Liver (tissue), 9 donors: ENCODE results near the gene ACBD3. TPM values are rescaled to one million over a fixed set of nuclear protein-coding genes. Genes with fewer than 3 reads are reported as not detected.

Source experiments
- DNase-seq: peaks from one replicate; pipeline ENCODE4 v3.0.0-alpha.2; 2017; ENCODE audit warnings: low spot score
- H3K27ac ChIP-seq, 2 donors: one replicate each; pipeline ENCODE4 v1.7.0; 2013; ENCODE audit warnings: inconsistent platforms in 2 of 2, low read length in 2 of 2, control low read depth in 1 of 2, low read depth in 1 of 2, mild to moderate bottlenecking in 1 of 2
- H3K27me3 ChIP-seq, 4 donors: one replicate each; pipeline versions ENCODE4 v1.6.1 to v1.7.0; 2013; ENCODE audit warnings: low read length in 3 of 4, inconsistent platforms in 1 of 4, mild to moderate bottlenecking in 1 of 4, moderate library complexity in 1 of 4; ENCODE audit not compliant: control insufficient read depth in 4 of 4, insufficient read depth in 4 of 4
- H3K36me3 ChIP-seq, 4 donors: one replicate each; pipeline versions ENCODE4 v1.6.1 to v1.7.0; 2013; ENCODE audit warnings: low read length in 3 of 4, mild to moderate bottlenecking in 3 of 4, low read depth in 1 of 4, moderate library complexity in 1 of 4; ENCODE audit not compliant: control insufficient read depth in 4 of 4, insufficient read depth in 3 of 4
- H3K4me1 ChIP-seq, 4 donors: one replicate each; pipeline versions ENCODE4 v1.6.1 to v1.7.0; 2013; ENCODE audit warnings: low read length in 3 of 4, mild to moderate bottlenecking in 3 of 4, moderate library complexity in 1 of 4; ENCODE audit not compliant: control insufficient read depth in 4 of 4, insufficient read depth in 4 of 4
- H3K4me3 ChIP-seq, 3 donors: one replicate each; pipeline versions ENCODE4 v1.6.1 to v1.7.0; 2013; ENCODE audit warnings: low read length in 3 of 3, control low read depth in 1 of 3, low read depth in 1 of 3, mild to moderate bottlenecking in 1 of 3
- H3K9ac ChIP-seq, 2 donors: one replicate each; pipeline ENCODE4 v1.7.0; 2013; ENCODE audit warnings: low read length in 2 of 2, mild to moderate bottlenecking in 2 of 2, moderate library complexity in 2 of 2, control low read depth in 1 of 2, low read depth in 1 of 2
- H3K9me3 ChIP-seq, 4 donors: one replicate each; pipeline versions ENCODE4 v1.6.1 to v1.7.0; 2013; ENCODE audit warnings: low read length in 3 of 4; ENCODE audit not compliant: control insufficient read depth in 4 of 4
- ATF3 ChIP-seq: IDR thresholded peaks from 2 replicates; pipeline ENCODE4 v1.6.1; 2016; ENCODE audit warnings: antibody characterized with exemption
- CTCF ChIP-seq: fragments of 150-350 bp; IDR thresholded peaks from 2 replicates; pipeline ENCODE4 v1.5.1; 2017; ENCODE audit warnings: improper control_type of control experiment, low read depth, low read length; ENCODE audit not compliant: missing input control
- EGR1 ChIP-seq, 2 donors: IDR thresholded peaks; 2 replicates each; pipeline ENCODE4 v1.6.1; 2016 to 2018; ENCODE audit warnings: antibody characterized with exemption in 2 of 2, low read depth in 2 of 2
- FOXA2 ChIP-seq: IDR thresholded peaks from 2 replicates; pipeline ENCODE4 v1.6.1; 2016; ENCODE audit warnings: antibody characterized with exemption
- GABPA ChIP-seq, 2 donors: IDR thresholded peaks in 1 of 2; conservative IDR thresholded peaks in 1 of 2; 2 replicates each; pipeline ENCODE4 v1.6.1; 2016; ENCODE audit warnings: antibody characterized with exemption in 2 of 2, mild to moderate bottlenecking in 1 of 2, moderate library complexity in 1 of 2
- HNF4A ChIP-seq, 2 donors: conservative IDR thresholded peaks; 2 replicates each; pipeline ENCODE4 v1.6.1; 2016; ENCODE audit warnings: antibody characterized with exemption in 2 of 2, mild to moderate bottlenecking in 2 of 2
- HNF4G ChIP-seq: IDR thresholded peaks from 2 replicates; pipeline ENCODE4 v1.6.1; 2016; ENCODE audit warnings: antibody characterized with exemption
- JUND ChIP-seq, 2 donors: IDR thresholded peaks; 2 replicates each; pipeline ENCODE4 v1.6.1; 2016; ENCODE audit warnings: antibody characterized with exemption in 2 of 2
- MAX ChIP-seq: IDR thresholded peaks from 2 replicates; pipeline ENCODE4 v1.6.1; 2016; ENCODE audit warnings: antibody characterized with exemption
- NR2F2 ChIP-seq: IDR thresholded peaks from 2 replicates; pipeline ENCODE4 v1.6.1; 2016; ENCODE audit warnings: antibody characterized with exemption
- RAD21 ChIP-seq, 2 donors: IDR thresholded peaks; 2 replicates each; pipeline ENCODE4 v1.6.1; 2016; ENCODE audit warnings: antibody characterized with exemption in 2 of 2, mild to moderate bottlenecking in 2 of 2
- REST ChIP-seq: IDR thresholded peaks from 2 replicates; pipeline ENCODE4 v1.6.1; 2016; ENCODE audit warnings: antibody characterized with exemption, mild to moderate bottlenecking
- RXRA ChIP-seq, 2 donors: IDR thresholded peaks; 2 replicates each; pipeline ENCODE4 v1.6.1; 2017 to 2018; ENCODE audit warnings: antibody characterized with exemption in 2 of 2, mild to moderate bottlenecking in 1 of 2
- SP1 ChIP-seq: IDR thresholded peaks from 2 replicates; pipeline ENCODE4 v1.6.1; 2018; ENCODE audit warnings: antibody characterized with exemption, mild to moderate bottlenecking
- TAF1 ChIP-seq: conservative IDR thresholded peaks from 2 replicates; pipeline ENCODE4 v1.6.1; 2016; ENCODE audit warnings: antibody characterized with exemption, mild to moderate bottlenecking
- YY1 ChIP-seq: IDR thresholded peaks from 2 replicates; pipeline ENCODE4 v1.6.1; 2016; ENCODE audit warnings: antibody characterized with exemption, mild to moderate bottlenecking
- ZBTB33 ChIP-seq: IDR thresholded peaks from 2 replicates; pipeline ENCODE4 v1.6.1; 2016; ENCODE audit warnings: antibody characterized with exemption
- WGBS: extraction: QIAGEN DNeasy Blood & Tissue Kit; methylation state at CpG from one replicate; pipeline ENCODE4 v1.1.7; 2013; 5-methylcytosine and 5-hydroxymethylcytosine counted together
- polyA plus RNA-seq, 2 donors: library from polyadenylated mRNA; stranded (reverse) in 1 of 2; unstranded in 1 of 2; fragments of 200-250 nt in 1 of 2; fragments of >200 nt in 1 of 2; fragmentation: Nextera tagmentation in 1 of 2; extraction: Ambion mirVana in 1 of 2; gene quantifications; one replicate each; pipeline versions ENCODE4 v1.2.1 to v1.2.3, GENCODE V29; 2013 to 2015
- total RNA-seq, 2 donors: library from RNA; depleted of rRNA; stranded (reverse); fragments of >200 nt; gene quantifications; one replicate each; pipeline ENCODE4 v1.2.3, GENCODE V29; 2014
- donor health status: healthy.
- donor health status: healthy.
- donor health status: healthy.
- donor health status: healthy.
- donor health status: healthy.

The ACBD3 gene
- total and polyA plus RNA-seq, 4 donors: 9.0 to 26.9 (median 14.1) TPM

- no peak overlapping the region for H3K9ac ChIP-seq
- no peaks in the 10 kb centered on the region for H3K9me3 ChIP-seq
- no peak for DNase-seq
- H3K27ac ChIP-seq: no peak overlapping the region
- no peaks in the 10 kb centered on the region for H3K4me1 ChIP-seq
- peaks cover 0 to 1% (median 0%) of the 10 kb centered on the region in 4 donors for H3K36me3 ChIP-seq
- H3K27me3 ChIP-seq: no peaks in the 10 kb centered on the region
- WGBS: 92% methylated on average over 6 of the region's 6 CpGs
- no peak overlapping the region for H3K4me3 ChIP-seq
- TF ChIP-seq YY1: no peak
- TF ChIP-seq HNF4A (conservative IDR thresholded peaks at IDR 0.05): no peak
- no peak for TF ChIP-seq NR2F2
- no peak for TF ChIP-seq SP1
- TF ChIP-seq RXRA (IDR thresholded peaks at IDR 0.05): no peak
- no peak for TF ChIP-seq GABPA (IDR thresholded peaks at IDR 0.05 in 1 of 2, conservative IDR thresholded peaks at IDR 0.05 in 1 of 2)
- TF ChIP-seq FOXA2: no peak
- TF ChIP-seq JUND (IDR thresholded peaks at IDR 0.05): no peak
- no peak for TF ChIP-seq ATF3
Observed at GRCh38 chr1:226233293-226233692, 46.8 kb upstream of the ACBD3 start.

GRCh38 chr1:226226601-226227000 is 40.1 kb upstream of the ACBD3 start:
- no peak overlapping the region for H3K9ac ChIP-seq
- no peak overlapping the region for H3K4me3 ChIP-seq
- H3K9me3 ChIP-seq: no peaks in the 10 kb centered on the region
- no peaks in the 10 kb centered on the region for H3K36me3 ChIP-seq
- DNase-seq: no peak
- no peak overlapping the region for H3K27ac ChIP-seq
- peaks cover 0 to 7% (median 0%) of the 10 kb centered on the region in 4 donors for H3K27me3 ChIP-seq
- TF ChIP-seq RAD21 (IDR thresholded peaks at IDR 0.05): no peak
- no peak for TF ChIP-seq ZBTB33
- TF ChIP-seq GABPA (IDR thresholded peaks at IDR 0.05 in 1 of 2, conservative IDR thresholded peaks at IDR 0.05 in 1 of 2): no peak
- no peak for TF ChIP-seq CTCF
- TF ChIP-seq HNF4G: no peak
- TF ChIP-seq EGR1 (IDR thresholded peaks at IDR 0.05; ENCODE audit: low read depth in 2 of 2): no peak
- TF ChIP-seq ATF3: no peak
- TF ChIP-seq NR2F2: no peak
- TF ChIP-seq FOXA2: no peak
- TF ChIP-seq REST: no peak
- no peak for TF ChIP-seq HNF4A (conservative IDR thresholded peaks at IDR 0.05)
- no peak for TF ChIP-seq TAF1
- TF ChIP-seq MAX: no peak
- no peak for TF ChIP-seq SP1
- peaks cover 0 to 8% (median 3%) of the 10 kb centered on the region in 4 donors for H3K4me1 ChIP-seq
- WGBS: 96% methylated on average over 3 of the region's 3 CpGs
